ENCODE measurements around the gene WDR5. TPM values are rescaled to one million over a fixed set of nuclear protein-coding genes. Genes with fewer than 3 reads are reported as not detected.

Gene WDR5
- total RNA-seq, 1 donor from 2014 or later = 13.9 TPM

GRCh38 chr9:134170532-134171315 is 34.8 kb downstream of the WDR5 start:
- TF ChIP-seq CTCF (IDR thresholded peaks at IDR 0.05) = no peak
- DNase-seq (ENCODE audit: low spot score in 2 of 2) = no peak
- H3K27me3 ChIP-seq = peaks cover 7% of the 10 kb centered on the region
- no peaks in the 10 kb centered on the region for H3K36me3 ChIP-seq
- H3K4me1 ChIP-seq = peaks cover 0 to under 1% of the 10 kb centered on the region in 2 donors
- intact Hi-C loops (cut with DNase I) = loop anchor here (1.0 to 5.0 kb wide), 3 partner anchors 112 to 572 kb away; no protein-coding TSS in a partner anchor
- no peak overlapping the region for H3K27ac ChIP-seq
- peaks cover 0 to 3% of the 10 kb centered on the region in 2 donors for H3K9me3 ChIP-seq
- H3K4me3 ChIP-seq = no peak overlapping the region

GRCh38 chr9:134171316-134172197 is 35.7 kb downstream of the WDR5 start:
- H3K9me3 ChIP-seq = peaks cover 0 to 3% of the 10 kb centered on the region in 2 donors
- TF ChIP-seq CTCF (IDR thresholded peaks at IDR 0.05) = no peak
- intact Hi-C loops (cut with DNase I) = loop anchor here (5.0 kb wide), 2 partner anchors 111 to 571 kb away; no protein-coding TSS in a partner anchor
- DNase-seq (ENCODE audit: low spot score in 2 of 2) = no peak
- peaks cover 0 to 6% of the 10 kb centered on the region in 2 donors for H3K4me1 ChIP-seq
- peaks cover 7% of the 10 kb centered on the region for H3K27me3 ChIP-seq
- no peak overlapping the region for H3K4me3 ChIP-seq
- no peak overlapping the region for H3K27ac ChIP-seq
- no peaks in the 10 kb centered on the region for H3K36me3 ChIP-seq

GRCh38 chr9:134172198-134173126 is 36.6 kb downstream of the WDR5 start:
- TF ChIP-seq CTCF (IDR thresholded peaks at IDR 0.05) = no peak
- Histone ChIP-seq H3K27me3 (peaks cover 7% of the 10 kb centered on the region), H3K27ac (no peak overlapping the region), H3K9me3 (peaks cover 0 to 3% of the 10 kb centered on the region in 2 donors), H3K4me1 (peaks cover 0 to 6% of the 10 kb centered on the region in 2 donors), H3K36me3 (no peaks in the 10 kb centered on the region), H3K4me3 (no peak overlapping the region)
- no peak for DNase-seq (ENCODE audit: low spot score in 2 of 2)
- intact Hi-C loops (cut with DNase I) = loop anchor here (5.0 kb wide), 2 partner anchors 110 to 570 kb away; no protein-coding TSS in a partner anchor

- H3K27ac ChIP-seq = no peak overlapping the region
- no peak for DNase-seq (ENCODE audit: low spot score in 2 of 2)
- intact Hi-C loops (cut with DNase I) = loop anchor here (5.0 kb wide), 2 partner anchors 109 to 569 kb away; no protein-coding TSS in a partner anchor
Observed at GRCh38 chr9:134173127-134174072, 37.5 kb downstream of the WDR5 start.

More at GRCh38 chr9:134173127-134174072, 37.5 kb downstream of the WDR5 start:
- TF ChIP-seq CTCF (IDR thresholded peaks at IDR 0.05) = no peak
- Histone ChIP-seq H3K9me3 (peaks cover 0 to 3% of the 10 kb centered on the region in 2 donors), H3K4me1 (peaks cover 2 to 7% of the 10 kb centered on the region in 2 donors), H3K27me3 (peaks cover 7% of the 10 kb centered on the region), H3K4me3 (no peak overlapping the region), H3K36me3 (no peaks in the 10 kb centered on the region)
